Endothelial cell (in vitro differentiated cells): ENCODE data around the gene SLC7A7. TPM values are rescaled to one million over a fixed set of nuclear protein-coding genes. Genes with fewer than 3 reads are reported as not detected.

ENCODE experiments used
- DNase-seq: peaks from one replicate; pipeline ENCODE4 v3.0.0; 2021; ENCODE audit warnings: low spot score
- H3K27ac Mint-ChIP-seq: one replicate; pipeline ENCODE4 v1.8.0; 2021; ENCODE audit warnings: mixed read lengths, inconsistent platforms; ENCODE audit not compliant: unreplicated experiment
- H3K27me3 Mint-ChIP-seq: one replicate; pipeline ENCODE4 v1.8.0; 2021; ENCODE audit warnings: mild to moderate bottlenecking, moderate library complexity, mixed read lengths, inconsistent platforms; ENCODE audit not compliant: unreplicated experiment
- H3K36me3 Mint-ChIP-seq: one replicate; pipeline ENCODE4 v1.8.0; 2021; ENCODE audit warnings: mild to moderate bottlenecking, low read depth, mixed read lengths, inconsistent platforms; ENCODE audit not compliant: unreplicated experiment
- H3K4me1 Mint-ChIP-seq: one replicate; pipeline ENCODE4 v1.8.0; 2021; ENCODE audit warnings: mild to moderate bottlenecking, mixed read lengths, inconsistent platforms; ENCODE audit not compliant: unreplicated experiment
- H3K4me3 Mint-ChIP-seq: one replicate; pipeline ENCODE4 v1.8.0; 2021; ENCODE audit warnings: mild to moderate bottlenecking, mixed read lengths, inconsistent platforms; ENCODE audit not compliant: unreplicated experiment
- H3K9me3 Mint-ChIP-seq: one replicate; pipeline ENCODE4 v1.8.0; 2021; ENCODE audit warnings: mixed read lengths, inconsistent platforms; ENCODE audit not compliant: unreplicated experiment
- CTCF ChIP-seq: fragments of 200-600 bp; sonication (generic); IDR thresholded peaks from one replicate; pipeline ENCODE4 v1.5.0; 2021; ENCODE audit warnings: antibody characterized with exemption; ENCODE audit not compliant: unreplicated experiment
- total RNA-seq: library from RNA; stranded (reverse); fragmentation: NEBNext Ultra II Directional; extraction: Animal tissue kit (Norgen Biotek cat#: 25700); gene quantifications from one replicate; pipeline ENCODE4 v1.2.1, GENCODE V29; 2021; ENCODE audit not compliant: unreplicated experiment

The SLC7A7 gene
- total RNA-seq, 1 donor from 2014 or later, result 15.0 TPM

GRCh38 chr14:22843123-22843925 lies 28.1 kb upstream of the SLC7A7 start:
- Mint-ChIP-seq H3K27me3 (peaks cover 17% of the 10 kb centered on the region), H3K4me1 (peaks cover 63% of the 10 kb centered on the region), H3K36me3 (peaks cover 57% of the 10 kb centered on the region), H3K27ac (peak overlapping the region; percentile 64), H3K9me3 (no peaks in the 10 kb centered on the region), H3K4me3 (peak overlapping the region; percentile 79)
- no peak for DNase-seq
- TF ChIP-seq CTCF, result no peak

- H3K4me1 Mint-ChIP-seq, result peaks cover 58% of the 10 kb centered on the region
Observed at GRCh38 chr14:22842211-22843122, 27.2 kb upstream of the SLC7A7 start.

GRCh38 chr14:22841769-22842168 lies 26.5 kb upstream of the SLC7A7 start:
- peaks cover 57% of the 10 kb centered on the region for H3K36me3 Mint-ChIP-seq

More at GRCh38 chr14:22842211-22843122, 27.2 kb upstream of the SLC7A7 start:
- TF ChIP-seq CTCF, result no peak
- H3K27ac Mint-ChIP-seq, result peak overlapping the region; percentile 42
- peaks cover 57% of the 10 kb centered on the region for H3K36me3 Mint-ChIP-seq
- peak overlapping the region; percentile 34 for H3K4me3 Mint-ChIP-seq
- no peak for DNase-seq
- H3K9me3 Mint-ChIP-seq, result no peaks in the 10 kb centered on the region
- H3K27me3 Mint-ChIP-seq, result peaks cover 16% of the 10 kb centered on the region

GRCh38 chr14:22841311-22841710 lies 26.1 kb upstream of the SLC7A7 start:
- TF ChIP-seq CTCF, result no peak
- Mint-ChIP-seq H3K36me3 (peaks cover 55% of the 10 kb centered on the region), H3K27ac (peak overlapping the region; percentile 83), H3K4me1 (peaks cover 56% of the 10 kb centered on the region), H3K4me3 (peak overlapping the region; percentile 34), H3K27me3 (peaks cover 17% of the 10 kb centered on the region), H3K9me3 (no peaks in the 10 kb centered on the region)
- DNase-seq, result no peak

More at GRCh38 chr14:22841769-22842168, 26.5 kb upstream of the SLC7A7 start:
- Mint-ChIP-seq H3K4me1 (peaks cover 60% of the 10 kb centered on the region), H3K27ac (peak overlapping the region; percentile 83), H3K27me3 (peaks cover 16% of the 10 kb centered on the region), H3K4me3 (peak overlapping the region; percentile 34), H3K9me3 (no peaks in the 10 kb centered on the region)
- no peak for DNase-seq
- no peak for TF ChIP-seq CTCF
